SK-N-SH treated with all-trans-retinoic acid at 6 μM for 48 hours (cell line): ENCODE measurements around the gene ABCC9.

Experiments
- ARNTL ChIP-seq: fragments of 450-650 bp; formaldehyde crosslinking; IDR thresholded peaks from 2 replicates; pipeline ENCODE4 v1.5.0; 2020; ENCODE audit warnings: low read depth, mild to moderate bottlenecking, moderate library complexity, borderline replicate concordance
- BACH2 ChIP-seq: fragments of 250-450 bp; sonication (Bioruptor Pico); IDR thresholded peaks from 2 replicates; pipeline ENCODE4 v1.9.0; 2021; ENCODE audit warnings: mild to moderate bottlenecking, borderline replicate concordance
- ESRRG ChIP-seq: fragments of 250-450 bp; sonication (Bioruptor Pico); IDR thresholded peaks from 2 replicates; pipeline ENCODE4 v1.6.1; 2021; ENCODE audit warnings: mild to moderate bottlenecking
- ISL1 ChIP-seq: fragments of 250-450 bp; sonication (Bioruptor Pico); IDR thresholded peaks from 2 replicates; pipeline ENCODE4 v2.1.2; 2022; ENCODE audit warnings: mild to moderate bottlenecking, moderate library complexity
- OSR1 ChIP-seq: fragments of 250-450 bp; sonication (Bioruptor Pico); IDR thresholded peaks from 2 replicates; pipeline ENCODE4 v1.8.0; 2022; ENCODE audit warnings: moderate library complexity, mild to moderate bottlenecking, inconsistent platforms
- PATZ1 ChIP-seq: fragments of 250-450 bp; sonication (Bioruptor Pico); IDR thresholded peaks from 2 replicates; pipeline ENCODE4 v1.8.0; 2020; ENCODE audit warnings: mild to moderate bottlenecking, moderate library complexity, borderline replicate concordance
- POU6F1 ChIP-seq: fragments of 250-450 bp; sonication (Bioruptor Pico); IDR thresholded peaks from 2 replicates; pipeline ENCODE4 v1.8.0; 2021; ENCODE audit warnings: low read depth, mild to moderate bottlenecking, moderate library complexity, borderline replicate concordance
- PPARA ChIP-seq: fragments of 250-450 bp; sonication (Bioruptor Pico); IDR thresholded peaks from 2 replicates; pipeline ENCODE4 v1.5.0; 2020; ENCODE audit warnings: mild to moderate bottlenecking, borderline replicate concordance
- TCF4 ChIP-seq: fragments of 250-450 bp; sonication (Bioruptor Pico); IDR thresholded peaks from 2 replicates; pipeline ENCODE4 v1.8.0; 2021; ENCODE audit warnings: mild to moderate bottlenecking, moderate library complexity, borderline replicate concordance
- TOX ChIP-seq: fragments of 250-450 bp; sonication (Bioruptor Pico); IDR thresholded peaks from 2 replicates; pipeline ENCODE4 v1.8.0; 2021; ENCODE audit warnings: mild to moderate bottlenecking, moderate library complexity, borderline replicate concordance
- ZC3H10 ChIP-seq: fragments of 250-450 bp; sonication (Bioruptor Pico); IDR thresholded peaks from 2 replicates; pipeline ENCODE4 v1.5.1; 2021; ENCODE audit warnings: mild to moderate bottlenecking, moderate library complexity
- ZFP3 ChIP-seq: fragments of 250-450 bp; sonication (Bioruptor Pico); IDR thresholded peaks from 2 replicates; pipeline ENCODE4 v1.5.0; 2020; ENCODE audit warnings: mild to moderate bottlenecking, moderate library complexity
- ZNF70 ChIP-seq: fragments of 450-650 bp; formaldehyde crosslinking; IDR thresholded peaks from 2 replicates; pipeline ENCODE4 v1.5.0; 2020; ENCODE audit warnings: mild to moderate bottlenecking, moderate library complexity
- TF ChIP-seq, protein P1 (sequence below): fragments of 250-450 bp; sonication (Bioruptor Pico); IDR thresholded peaks from 2 replicates; pipeline ENCODE4 v1.5.0; 2020; ENCODE audit warnings: mild to moderate bottlenecking, moderate library complexity

GRCh38 chr12:21813125-21813524, 128.1 kb downstream of the ABCC9 start:
- TF ChIP-seq POU6F1 (CRISPR knock-in tag) (no peak), ZFP3 (no peak), PATZ1 (no peak), OSR1 (CRISPR knock-in tag) (no peak), ARNTL (CRISPR knock-in tag) (no peak), PPARA (CRISPR knock-in tag) (no peak), ESRRG (CRISPR knock-in tag) (no peak), TOX (CRISPR knock-in tag) (no peak), TCF4 (CRISPR knock-in tag) (no peak), BACH2 (CRISPR knock-in tag) (no peak), ZC3H10 (CRISPR knock-in tag) (no peak), ISL1 (no peak), ZNF70 (CRISPR knock-in tag) (no peak)
- TF ChIP-seq, protein P1, sequence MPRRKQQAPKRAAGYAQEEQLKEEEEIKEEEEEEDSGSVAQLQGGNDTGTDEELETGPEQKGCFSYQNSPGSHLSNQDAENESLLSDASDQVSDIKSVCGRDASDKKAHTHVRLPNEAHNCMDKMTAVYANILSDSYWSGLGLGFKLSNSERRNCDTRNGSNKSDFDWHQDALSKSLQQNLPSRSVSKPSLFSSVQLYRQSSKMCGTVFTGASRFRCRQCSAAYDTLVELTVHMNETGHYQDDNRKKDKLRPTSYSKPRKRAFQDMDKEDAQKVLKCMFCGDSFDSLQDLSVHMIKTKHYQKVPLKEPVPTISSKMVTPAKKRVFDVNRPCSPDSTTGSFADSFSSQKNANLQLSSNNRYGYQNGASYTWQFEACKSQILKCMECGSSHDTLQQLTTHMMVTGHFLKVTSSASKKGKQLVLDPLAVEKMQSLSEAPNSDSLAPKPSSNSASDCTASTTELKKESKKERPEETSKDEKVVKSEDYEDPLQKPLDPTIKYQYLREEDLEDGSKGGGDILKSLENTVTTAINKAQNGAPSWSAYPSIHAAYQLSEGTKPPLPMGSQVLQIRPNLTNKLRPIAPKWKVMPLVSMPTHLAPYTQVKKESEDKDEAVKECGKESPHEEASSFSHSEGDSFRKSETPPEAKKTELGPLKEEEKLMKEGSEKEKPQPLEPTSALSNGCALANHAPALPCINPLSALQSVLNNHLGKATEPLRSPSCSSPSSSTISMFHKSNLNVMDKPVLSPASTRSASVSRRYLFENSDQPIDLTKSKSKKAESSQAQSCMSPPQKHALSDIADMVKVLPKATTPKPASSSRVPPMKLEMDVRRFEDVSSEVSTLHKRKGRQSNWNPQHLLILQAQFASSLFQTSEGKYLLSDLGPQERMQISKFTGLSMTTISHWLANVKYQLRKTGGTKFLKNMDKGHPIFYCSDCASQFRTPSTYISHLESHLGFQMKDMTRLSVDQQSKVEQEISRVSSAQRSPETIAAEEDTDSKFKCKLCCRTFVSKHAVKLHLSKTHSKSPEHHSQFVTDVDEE (CRISPR knock-in tag), result no peak
